Measurements from ENCODE around the gene AGAP1.

The AGAP1 gene

DNA sequence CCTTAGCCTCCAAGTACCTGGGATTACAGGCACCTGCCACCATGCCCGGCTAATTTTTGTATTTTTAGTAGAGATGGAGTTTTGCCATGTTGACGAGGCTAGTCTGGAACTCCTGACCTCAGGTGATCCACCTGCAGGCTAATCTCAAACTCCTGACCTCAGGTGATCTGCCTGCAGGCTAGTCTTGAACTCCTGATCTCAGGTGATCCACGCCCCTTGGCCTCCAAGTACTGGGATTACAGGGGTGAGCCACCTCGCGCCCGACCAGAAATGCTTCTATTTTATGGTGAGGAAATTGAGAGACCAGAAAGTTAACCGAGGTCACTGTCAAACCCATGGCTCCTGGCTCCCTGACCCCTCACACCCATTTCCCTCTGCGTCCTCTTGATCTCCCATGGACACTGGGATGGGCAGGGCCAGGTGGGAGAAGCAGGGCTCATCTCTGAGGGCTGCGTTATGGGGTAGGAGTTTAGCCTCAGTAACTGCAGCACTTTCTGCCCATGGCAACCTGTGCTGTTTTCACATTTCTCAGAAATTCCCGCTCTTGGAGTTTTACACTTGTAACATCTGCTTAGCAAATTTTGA, 210.0 kb downstream of the AGAP1 start:
- TF ChIP-seq CTCF (conservative IDR thresholded peaks at IDR 0.05) = no peak

GRCh38 chr2:235705296-235705695, 211.5 kb downstream of the AGAP1 start:
- no peak for TF ChIP-seq CTCF (conservative IDR thresholded peaks at IDR 0.05)
- no peak overlapping the region for H3K27ac ChIP-seq

More for the DNA sequence above, 210.0 kb downstream of the AGAP1 start:
- no peak overlapping the region for H3K27ac ChIP-seq

DNA sequence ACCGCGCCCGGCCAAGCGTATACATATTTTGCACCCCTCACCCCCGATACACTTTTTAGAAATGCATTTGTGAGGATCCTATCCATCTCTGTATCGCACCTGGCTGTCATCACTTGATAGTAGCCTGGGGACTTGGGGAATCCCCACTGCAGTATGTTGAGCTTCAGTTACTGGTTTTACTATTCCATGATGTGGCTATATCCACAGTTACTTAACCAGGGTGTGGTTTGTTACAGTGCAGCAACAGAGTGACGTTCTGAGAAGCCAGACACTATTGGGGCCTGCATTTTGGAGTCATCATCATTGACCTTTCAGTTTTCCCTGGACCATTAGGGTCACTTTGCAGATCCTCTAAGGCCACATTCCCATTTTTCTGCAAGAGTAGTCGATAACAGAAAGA, 212.7 kb downstream of the AGAP1 start:
- TF ChIP-seq CTCF (conservative IDR thresholded peaks at IDR 0.05) = no peak
- no peak overlapping the region for H3K27ac ChIP-seq

GRCh38 chr2:235707411-235708096, 213.7 kb downstream of the AGAP1 start:
- no peak for TF ChIP-seq CTCF (conservative IDR thresholded peaks at IDR 0.05)
- H3K27ac ChIP-seq = no peak overlapping the region

- TF ChIP-seq CTCF (conservative IDR thresholded peaks at IDR 0.05) = no peak
- H3K27ac ChIP-seq = no peak overlapping the region
These were observed 215.4 kb downstream of the AGAP1 start for GRCh38 chr2:235709124-235709813.

GRCh38 chr2:235709969-235710879, 216.4 kb downstream of the AGAP1 start:
- TF ChIP-seq CTCF (conservative IDR thresholded peaks at IDR 0.05) = no peak
- no peak overlapping the region for H3K27ac ChIP-seq

DNA sequence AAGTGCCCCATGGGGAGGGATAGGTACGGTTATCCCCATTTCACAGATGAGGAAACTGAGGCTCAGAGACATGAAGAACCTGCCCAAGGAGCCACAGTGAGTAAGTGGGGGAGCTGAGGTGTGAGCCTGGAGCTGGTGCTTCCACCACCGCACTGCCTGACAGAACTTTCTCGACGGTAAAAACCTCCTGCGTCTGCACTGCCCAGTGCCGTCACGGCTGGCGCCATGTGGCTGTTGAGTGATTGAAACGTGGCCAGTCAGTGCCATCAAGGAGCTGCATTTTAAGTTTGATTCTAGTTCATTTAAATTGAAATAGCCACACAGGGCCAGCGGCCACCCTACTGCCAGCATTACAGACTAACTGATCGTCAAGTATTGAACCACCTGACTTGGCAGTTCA, 217.1 kb downstream of the AGAP1 start:
- no peak for TF ChIP-seq CTCF (conservative IDR thresholded peaks at IDR 0.05)
- H3K27ac ChIP-seq = no peak overlapping the region

Data from VCaP (cell line).